ENCODE measurements around the gene ARHGAP10.

ARHGAP10 gene

GRCh38 chr4:147733716-147734344 is 1.9 kb downstream of the ARHGAP10 start:
- Histone ChIP-seq H3K4me1 (ENCODE audit: control insufficient read depth, insufficient read depth, low read depth, low read length) (peaks cover 14% of the 10 kb centered on the region), H3K14ac (ENCODE audit: low read length in 2 of 2) (peak overlapping the region in 1 of 2 experiments; percentile 28), H3K4me2 (ENCODE audit: low read length, poor library complexity, severe bottlenecking) (peak overlapping the region; percentile 65), H2AFZ (ENCODE audit: low read depth, low read length) (no peak overlapping the region), H3K23ac (ENCODE audit: low read length in 2 of 2) (no peak overlapping the region), H2BK12ac (ENCODE audit: low read length in 2 of 2) (peak overlapping the region in 1 of 2 experiments; percentile 60), H3K4me3 (ENCODE audit: insufficient read depth in 1 of 2, low read depth in 1 of 2, low read length in 2 of 2) (peak overlapping the region in 1 of 2 experiments; percentile 99), H4K91ac (ENCODE audit: low read length) (no peak overlapping the region), H3K36me3 (ENCODE audit: control insufficient read depth in 1 of 2, insufficient read depth in 2 of 2, low read depth in 1 of 2, low read length in 2 of 2) (no peaks in the 10 kb centered on the region), H4K8ac (ENCODE audit: low read length) (no peak overlapping the region), H3K18ac (ENCODE audit: low read depth in 1 of 2, low read length in 2 of 2) (peak overlapping the region; percentile 14 to 57), H2BK15ac (ENCODE audit: low read depth, poor library complexity, severe bottlenecking) (no peak overlapping the region), H3K79me1 (replicated peaks; ENCODE audit: low read length, poor library complexity, severe bottlenecking) (no peaks in the 10 kb centered on the region), H2AK5ac (ENCODE audit: low read length, severe bottlenecking) (peak overlapping the region; percentile 65), H2BK5ac (ENCODE audit: low read depth, low read length, poor library complexity, severe bottlenecking) (no peak overlapping the region), H3K27me3 (ENCODE audit: control insufficient read depth in 1 of 2, insufficient read depth in 1 of 2, low read length in 2 of 2) (no peaks in the 10 kb centered on the region), H2BK120ac (ENCODE audit: low read depth, low read length) (peak overlapping the region; percentile 59), H3K27ac (ENCODE audit: low read length, poor library complexity, severe bottlenecking) (no peak overlapping the region), H3K9me3 (ENCODE audit: control insufficient read depth, low read length) (no peaks in the 10 kb centered on the region), H3K4ac (ENCODE audit: low read depth in 1 of 2, low read length in 2 of 2) (peak overlapping the region in 1 of 2 experiments; percentile 49), H3K9ac (ENCODE audit: low read length) (peak overlapping the region; percentile 96)
- DNase-seq: peak; percentile 59
- WGBS: 16% methylated on average over 5 of the region's 5 CpGs

- H3K27me3 ChIP-seq (ENCODE audit: control insufficient read depth in 1 of 2, insufficient read depth in 1 of 2, low read length in 2 of 2): no peaks in the 10 kb centered on the region
- H3K27ac ChIP-seq (ENCODE audit: low read length, poor library complexity, severe bottlenecking): no peak overlapping the region
- H2BK5ac ChIP-seq (ENCODE audit: low read depth, low read length, poor library complexity, severe bottlenecking): no peak overlapping the region
- H2BK15ac ChIP-seq (ENCODE audit: low read depth, poor library complexity, severe bottlenecking): no peak overlapping the region
- H3K79me1 ChIP-seq (replicated peaks; ENCODE audit: low read length, poor library complexity, severe bottlenecking): no peaks in the 10 kb centered on the region
- no peaks in the 10 kb centered on the region for H3K9me3 ChIP-seq (ENCODE audit: control insufficient read depth, low read length)
- no peak for DNase-seq
- H3K36me3 ChIP-seq (ENCODE audit: control insufficient read depth in 1 of 2, insufficient read depth in 2 of 2, low read depth in 1 of 2, low read length in 2 of 2): no peaks in the 10 kb centered on the region
- no peak overlapping the region for H3K4me2 ChIP-seq (ENCODE audit: low read length, poor library complexity, severe bottlenecking)
- no peak overlapping the region for H2BK12ac ChIP-seq (ENCODE audit: low read length in 2 of 2)
- no peak overlapping the region for H3K23ac ChIP-seq (ENCODE audit: low read length in 2 of 2)
- H4K91ac ChIP-seq (ENCODE audit: low read length): no peak overlapping the region
- H2AFZ ChIP-seq (ENCODE audit: low read depth, low read length): no peak overlapping the region
- no peak overlapping the region for H3K4ac ChIP-seq (ENCODE audit: low read depth in 1 of 2, low read length in 2 of 2)
- H2BK120ac ChIP-seq (ENCODE audit: low read depth, low read length): no peak overlapping the region
- no peak overlapping the region for H3K18ac ChIP-seq (ENCODE audit: low read depth in 1 of 2, low read length in 2 of 2)
- peak overlapping the region; percentile 96 for H3K9ac ChIP-seq (ENCODE audit: low read length)
- H3K4me1 ChIP-seq (ENCODE audit: control insufficient read depth, insufficient read depth, low read depth, low read length): peaks cover 14% of the 10 kb centered on the region
- no peak overlapping the region for H3K14ac ChIP-seq (ENCODE audit: low read length in 2 of 2)
- peak overlapping the region in 1 of 2 experiments; percentile 99 for H3K4me3 ChIP-seq (ENCODE audit: insufficient read depth in 1 of 2, low read depth in 1 of 2, low read length in 2 of 2)
- H2AK5ac ChIP-seq (ENCODE audit: low read length, severe bottlenecking): peak overlapping the region; percentile 19
- 85% methylated on average over 2 of the region's 3 CpGs for WGBS
- no peak overlapping the region for H4K8ac ChIP-seq (ENCODE audit: low read length)
These were observed 2.6 kb downstream of the ARHGAP10 start for GRCh38 chr4:147734496-147734895.

- WGBS: 58% methylated on average over 3 of the region's 6 CpGs
- Histone ChIP-seq H2BK15ac (ENCODE audit: low read depth, poor library complexity, severe bottlenecking) (no peak overlapping the region), H3K9ac (ENCODE audit: low read length) (peak overlapping the region; percentile 59), H3K27me3 (ENCODE audit: control insufficient read depth in 1 of 2, insufficient read depth in 1 of 2, low read length in 2 of 2) (no peaks in the 10 kb centered on the region), H2BK120ac (ENCODE audit: low read depth, low read length) (no peak overlapping the region), H4K91ac (ENCODE audit: low read length) (no peak overlapping the region), H2AK5ac (ENCODE audit: low read length, severe bottlenecking) (peak overlapping the region; percentile 94), H3K79me1 (replicated peaks; ENCODE audit: low read length, poor library complexity, severe bottlenecking) (peaks cover 3% of the 10 kb centered on the region), H3K9me3 (ENCODE audit: control insufficient read depth, low read length) (no peaks in the 10 kb centered on the region), H3K36me3 (ENCODE audit: control insufficient read depth in 1 of 2, insufficient read depth in 2 of 2, low read depth in 1 of 2, low read length in 2 of 2) (no peaks in the 10 kb centered on the region), H2BK12ac (ENCODE audit: low read length in 2 of 2) (peak overlapping the region in 1 of 2 experiments; percentile 56), H3K18ac (ENCODE audit: low read depth in 1 of 2, low read length in 2 of 2) (peak overlapping the region in 1 of 2 experiments; percentile 71), H3K4ac (ENCODE audit: low read depth in 1 of 2, low read length in 2 of 2) (no peak overlapping the region), H2BK5ac (ENCODE audit: low read depth, low read length, poor library complexity, severe bottlenecking) (peak overlapping the region; percentile 66), H3K4me2 (ENCODE audit: low read length, poor library complexity, severe bottlenecking) (peak overlapping the region; percentile 6), H2AFZ (ENCODE audit: low read depth, low read length) (no peak overlapping the region), H3K27ac (ENCODE audit: low read length, poor library complexity, severe bottlenecking) (peak overlapping the region; percentile 83), H3K4me1 (ENCODE audit: control insufficient read depth, insufficient read depth, low read depth, low read length) (peaks cover 14% of the 10 kb centered on the region), H3K23ac (ENCODE audit: low read length in 2 of 2) (no peak overlapping the region), H3K14ac (ENCODE audit: low read length in 2 of 2) (no peak overlapping the region), H3K4me3 (ENCODE audit: insufficient read depth in 1 of 2, low read depth in 1 of 2, low read length in 2 of 2) (peak overlapping the region in 1 of 2 experiments; percentile 99), H4K8ac (ENCODE audit: low read length) (no peak overlapping the region)
- DNase-seq: peak; percentile 49
These were observed 3.8 kb downstream of the ARHGAP10 start for GRCh38 chr4:147735413-147736301.

GRCh38 chr4:147736458-147736857 is 4.6 kb downstream of the ARHGAP10 start:
- Histone ChIP-seq H3K27me3 (ENCODE audit: control insufficient read depth in 1 of 2, insufficient read depth in 1 of 2, low read length in 2 of 2) (no peaks in the 10 kb centered on the region), H3K18ac (ENCODE audit: low read depth in 1 of 2, low read length in 2 of 2) (no peak overlapping the region), H2BK12ac (ENCODE audit: low read length in 2 of 2) (peak overlapping the region in 1 of 2 experiments; percentile 84), H3K27ac (ENCODE audit: low read length, poor library complexity, severe bottlenecking) (peak overlapping the region; percentile 83), H2BK5ac (ENCODE audit: low read depth, low read length, poor library complexity, severe bottlenecking) (peak overlapping the region; percentile 35), H3K9ac (ENCODE audit: low read length) (peak overlapping the region; percentile 59), H3K4me1 (ENCODE audit: control insufficient read depth, insufficient read depth, low read depth, low read length) (peaks cover 10% of the 10 kb centered on the region), H2BK120ac (ENCODE audit: low read depth, low read length) (no peak overlapping the region), H4K91ac (ENCODE audit: low read length) (no peak overlapping the region), H3K14ac (ENCODE audit: low read length in 2 of 2) (no peak overlapping the region), H2AK5ac (ENCODE audit: low read length, severe bottlenecking) (peak overlapping the region; percentile 89), H3K4me3 (ENCODE audit: insufficient read depth in 1 of 2, low read depth in 1 of 2, low read length in 2 of 2) (peak overlapping the region in 1 of 2 experiments; percentile 99), H2BK15ac (ENCODE audit: low read depth, poor library complexity, severe bottlenecking) (no peak overlapping the region), H3K36me3 (ENCODE audit: control insufficient read depth in 1 of 2, insufficient read depth in 2 of 2, low read depth in 1 of 2, low read length in 2 of 2) (no peaks in the 10 kb centered on the region), H3K4me2 (ENCODE audit: low read length, poor library complexity, severe bottlenecking) (no peak overlapping the region), H2AFZ (ENCODE audit: low read depth, low read length) (no peak overlapping the region), H3K4ac (ENCODE audit: low read depth in 1 of 2, low read length in 2 of 2) (peak overlapping the region in 1 of 2 experiments; percentile 49), H3K23ac (ENCODE audit: low read length in 2 of 2) (no peak overlapping the region), H3K79me1 (replicated peaks; ENCODE audit: low read length, poor library complexity, severe bottlenecking) (peaks cover 3% of the 10 kb centered on the region), H3K9me3 (ENCODE audit: control insufficient read depth, low read length) (no peaks in the 10 kb centered on the region), H4K8ac (ENCODE audit: low read length) (no peak overlapping the region)
- WGBS: 26% methylated on average over 3 of the region's 3 CpGs
- DNase-seq: peak; percentile 84

Measured in mesenchymal stem cell (in vitro differentiated cells and primary cell).